Stimulated activated CD4-positive, alpha-beta T cell treated with anti-CD3 and anti-CD28 coated beads, Interleukin-2, amount 100 ng/mL, for 24 hours (primary cell): ENCODE results near the gene MYDGF.
A peak's percentile ranks its signal among the peaks of the same experiment; 100 is the strongest.
"Not testable (repeated sequence)": the region's sequence is repeated elsewhere in the genome, so short reads cannot be mapped to it uniquely, and the experiment has no call there.

Source experiments
- DNase-seq, 2 donors: peaks; one replicate each; pipeline ENCODE4 v3.0.0-alpha.2; 2020

MYDGF gene

DNA sequence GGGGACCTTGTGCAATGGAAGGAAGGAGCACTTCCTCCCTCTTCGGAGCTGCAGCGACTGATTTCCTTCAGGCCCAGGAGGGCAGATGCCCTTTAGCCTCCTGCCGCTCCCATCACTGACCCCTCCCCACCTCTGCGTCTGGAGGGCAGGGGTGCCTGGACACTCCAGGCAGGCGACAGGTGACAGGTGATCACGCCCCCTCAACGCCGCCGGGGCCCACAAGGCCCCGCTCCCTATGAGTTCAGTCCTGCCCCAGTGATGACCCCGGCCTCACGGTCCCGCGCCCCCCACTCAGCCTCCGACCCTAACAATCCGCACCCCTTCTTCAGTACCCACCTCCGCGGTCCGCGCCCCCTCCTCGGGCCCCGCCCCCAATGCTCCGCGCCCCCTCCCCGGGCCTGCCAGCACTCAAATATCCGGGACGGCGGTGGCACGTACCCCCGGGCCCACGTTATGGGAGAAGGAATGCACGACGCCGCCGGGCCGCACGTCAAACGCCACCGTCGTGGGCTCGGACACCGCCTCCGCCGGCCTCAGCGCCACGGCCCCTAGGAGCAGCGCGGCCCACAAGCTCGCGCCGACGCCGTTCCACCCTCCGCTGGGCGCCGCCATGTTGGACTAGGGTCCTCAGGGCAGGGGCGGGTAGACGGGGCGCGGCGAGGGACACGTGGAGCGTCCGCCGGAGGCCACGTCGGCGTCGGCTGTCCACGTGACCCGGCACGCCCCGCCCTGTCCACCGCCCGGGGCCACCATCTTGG is at the start of gene MYDGF:
Gene MYDGF (minus strand): TSS at position 620 of the 758 bp plus-strand sequence. CDS start 8 bp downstream, at position 612.
- DNase-seq = peak; percentile 95 to 96

GRCh38 chr19:4719499-4719866 is 49.3 kb upstream of the MYDGF start:
- DNase-seq = no peak

DNA sequence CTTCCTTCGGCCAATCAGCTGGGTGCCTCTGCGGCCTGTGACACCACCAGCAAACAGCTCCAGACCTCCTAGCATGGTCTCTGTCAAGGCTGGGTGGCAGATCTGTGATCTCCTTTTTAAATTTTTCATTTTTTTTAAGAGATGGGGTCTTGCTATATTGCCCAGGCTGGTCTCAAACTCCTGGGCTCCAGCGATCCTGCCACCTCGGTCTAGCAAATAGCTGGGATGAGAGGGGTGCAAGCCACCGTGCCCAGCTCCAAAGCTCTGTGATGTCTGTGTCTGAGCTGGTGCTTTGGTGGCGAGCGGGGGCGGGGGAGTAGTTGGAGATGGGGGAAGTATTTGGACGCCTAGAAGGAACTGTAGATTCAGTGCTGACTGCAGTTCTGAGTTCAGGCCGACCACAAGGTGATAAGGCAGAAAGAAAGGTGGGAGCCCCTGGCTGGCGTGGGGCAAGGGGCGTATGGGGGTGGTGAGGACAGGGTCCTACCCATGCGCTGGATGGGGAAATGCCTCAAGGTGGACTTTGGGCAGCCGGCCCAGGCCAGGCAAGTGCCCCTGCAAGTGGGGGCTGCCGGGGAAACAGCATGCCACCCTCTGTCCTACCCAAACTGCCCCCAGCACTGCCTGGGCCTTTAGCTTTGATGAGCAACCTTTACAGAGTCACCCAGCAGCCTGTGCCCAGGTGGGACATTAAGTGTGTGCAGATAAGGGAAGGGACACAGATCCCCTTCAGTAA is 48.0 kb upstream of the MYDGF start:
- DNase-seq = no peak

DNA sequence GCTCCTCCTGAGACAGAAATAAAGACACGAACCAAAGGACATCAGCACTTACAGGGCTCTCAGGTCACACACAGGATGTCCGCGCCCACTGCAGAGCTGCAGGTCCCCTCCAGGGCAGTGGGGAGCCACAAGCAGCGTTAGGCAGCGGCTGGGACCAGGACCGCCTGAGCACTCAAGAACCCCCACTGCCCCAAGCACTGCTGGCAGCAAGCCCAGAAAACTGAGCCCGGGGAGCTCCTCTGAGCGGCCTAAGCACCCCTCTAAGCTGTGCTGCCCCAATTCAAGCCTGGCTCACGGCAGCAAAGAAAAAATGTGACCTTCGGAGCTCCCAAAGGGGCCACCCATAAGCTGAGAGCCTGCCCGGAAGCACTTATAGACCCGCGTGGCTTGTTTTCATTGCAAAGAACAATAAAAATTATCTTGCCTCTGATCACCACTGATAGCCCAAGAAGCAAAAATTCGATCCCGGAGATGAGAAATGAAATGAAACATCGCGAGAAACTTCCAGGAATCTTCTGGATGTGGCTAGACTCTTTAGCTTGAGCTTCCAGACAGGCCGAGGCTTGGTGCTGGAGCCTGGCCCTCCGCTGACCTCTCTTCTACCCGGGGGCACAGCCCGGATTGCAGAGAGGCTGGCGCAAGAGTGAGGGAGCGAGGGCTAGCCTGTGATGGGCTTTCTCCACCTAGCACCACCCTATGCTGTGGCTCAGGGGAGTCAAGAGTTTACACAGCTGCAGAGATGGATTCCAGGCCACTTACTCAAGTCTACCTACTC is 47.2 kb upstream of the MYDGF start:
- no peak for DNase-seq

- no peak for DNase-seq
Measured at GRCh38 chr19:4715529-4716221, 45.5 kb upstream of the MYDGF start.

- not testable (repeated sequence) for DNase-seq
Measured at GRCh38 chr19:4715178-4715528, 45.0 kb upstream of the MYDGF start.

DNA sequence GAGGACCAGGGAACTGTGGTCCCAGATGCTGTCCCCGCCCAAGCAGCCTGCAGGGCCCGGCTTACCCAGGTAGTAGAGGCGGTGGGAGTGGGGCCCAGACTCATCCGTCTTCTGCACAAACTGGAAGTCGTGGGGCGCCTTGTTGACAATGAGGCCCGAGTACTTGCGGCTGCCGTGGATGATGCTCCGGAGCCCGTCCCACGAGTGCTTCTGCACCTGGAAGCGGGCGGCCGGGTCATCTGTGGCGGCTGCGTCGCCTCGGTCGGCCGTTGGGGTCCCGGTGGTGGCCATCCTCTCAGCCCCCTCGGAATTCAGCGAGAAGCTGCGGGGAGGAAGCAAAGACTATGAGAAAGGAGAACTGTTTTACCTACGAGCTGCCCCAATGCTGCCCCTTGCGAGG is 43.9 kb upstream of the MYDGF start:
- no peak for DNase-seq

DNA sequence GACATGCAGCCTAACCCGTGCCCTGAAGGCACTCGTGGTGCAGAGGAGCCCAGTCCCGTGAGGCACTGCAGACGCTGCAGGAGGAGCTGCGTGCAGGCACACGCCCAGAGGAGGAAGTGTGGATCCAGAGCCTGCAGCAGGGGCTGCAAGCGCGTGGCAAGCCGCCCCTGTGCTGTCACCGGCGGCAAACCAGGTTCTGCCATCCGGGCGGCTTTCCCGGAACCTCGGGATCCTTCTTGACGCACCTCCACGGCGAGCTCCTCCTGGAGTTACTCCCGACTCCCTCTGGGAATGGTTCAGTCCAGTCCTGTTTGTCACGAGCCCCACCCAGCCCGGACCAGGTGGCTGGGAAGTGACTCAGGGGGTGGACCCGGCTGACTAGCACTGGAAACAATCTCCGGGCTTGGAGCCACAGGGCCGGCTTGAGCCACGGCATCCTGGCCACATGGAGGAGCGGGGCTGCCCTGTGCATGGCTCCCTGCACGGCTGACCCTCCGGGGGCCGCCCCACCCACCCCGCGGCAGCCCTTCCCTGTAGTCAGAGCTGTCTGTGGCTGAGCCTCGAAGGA is 43.3 kb upstream of the MYDGF start:
- DNase-seq = no peak

DNA sequence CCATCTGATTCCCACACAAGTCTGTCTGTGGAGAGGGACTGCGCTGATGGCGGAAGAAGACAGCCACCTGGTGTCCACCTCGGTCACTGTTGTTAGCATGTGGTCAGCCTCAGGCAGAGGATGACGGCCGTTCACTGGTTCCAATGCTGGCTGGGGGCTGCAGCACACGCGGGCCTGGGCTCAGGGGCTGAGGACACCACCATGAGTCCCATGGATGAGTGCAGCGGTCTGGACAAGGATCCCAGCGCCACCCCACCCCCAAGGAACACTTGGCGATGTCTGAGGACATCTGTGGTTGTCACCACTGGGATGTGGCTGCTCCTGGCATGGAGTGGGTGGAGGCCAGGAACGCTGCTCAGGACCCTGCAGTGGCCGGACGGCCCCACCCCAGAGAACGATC is 42.6 kb upstream of the MYDGF start:
- no peak for DNase-seq

DNA sequence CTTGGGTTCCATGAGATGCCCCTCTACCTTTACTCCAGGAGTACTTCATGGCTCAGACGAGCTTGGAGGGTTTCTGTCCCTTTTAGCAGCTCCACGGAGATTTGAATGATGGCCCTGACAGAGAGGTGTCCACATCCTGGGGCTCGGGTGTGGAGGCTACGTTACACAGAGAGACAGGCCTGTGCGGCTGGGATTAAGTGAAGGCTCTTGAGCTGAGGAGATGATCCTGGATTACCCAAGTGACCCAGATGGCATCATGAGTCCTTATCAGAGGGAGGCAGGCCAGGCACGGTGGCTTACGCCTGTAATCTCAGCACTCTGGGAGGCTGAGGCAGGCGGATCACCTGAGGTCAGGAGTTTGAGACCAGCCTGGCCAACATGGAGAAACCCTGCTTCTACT is 41.1 kb upstream of the MYDGF start:
- no peak for DNase-seq

DNA sequence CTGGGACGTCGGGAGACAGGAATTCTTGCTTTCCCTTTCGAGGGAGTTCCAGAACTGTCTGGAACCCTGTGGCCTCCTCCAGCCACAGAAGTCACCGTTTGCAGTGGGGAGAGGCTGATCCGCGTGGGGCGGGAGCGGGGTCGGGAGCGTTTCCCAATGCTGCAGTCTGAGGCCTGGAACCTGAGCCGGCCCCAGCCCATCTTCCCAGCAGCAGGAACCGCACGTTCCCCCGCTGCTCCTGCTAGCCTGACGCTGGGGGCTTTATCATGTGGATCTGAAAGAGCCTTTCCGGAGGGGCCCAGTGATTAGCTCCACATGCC is 40.1 kb upstream of the MYDGF start:
- no peak for DNase-seq

DNA sequence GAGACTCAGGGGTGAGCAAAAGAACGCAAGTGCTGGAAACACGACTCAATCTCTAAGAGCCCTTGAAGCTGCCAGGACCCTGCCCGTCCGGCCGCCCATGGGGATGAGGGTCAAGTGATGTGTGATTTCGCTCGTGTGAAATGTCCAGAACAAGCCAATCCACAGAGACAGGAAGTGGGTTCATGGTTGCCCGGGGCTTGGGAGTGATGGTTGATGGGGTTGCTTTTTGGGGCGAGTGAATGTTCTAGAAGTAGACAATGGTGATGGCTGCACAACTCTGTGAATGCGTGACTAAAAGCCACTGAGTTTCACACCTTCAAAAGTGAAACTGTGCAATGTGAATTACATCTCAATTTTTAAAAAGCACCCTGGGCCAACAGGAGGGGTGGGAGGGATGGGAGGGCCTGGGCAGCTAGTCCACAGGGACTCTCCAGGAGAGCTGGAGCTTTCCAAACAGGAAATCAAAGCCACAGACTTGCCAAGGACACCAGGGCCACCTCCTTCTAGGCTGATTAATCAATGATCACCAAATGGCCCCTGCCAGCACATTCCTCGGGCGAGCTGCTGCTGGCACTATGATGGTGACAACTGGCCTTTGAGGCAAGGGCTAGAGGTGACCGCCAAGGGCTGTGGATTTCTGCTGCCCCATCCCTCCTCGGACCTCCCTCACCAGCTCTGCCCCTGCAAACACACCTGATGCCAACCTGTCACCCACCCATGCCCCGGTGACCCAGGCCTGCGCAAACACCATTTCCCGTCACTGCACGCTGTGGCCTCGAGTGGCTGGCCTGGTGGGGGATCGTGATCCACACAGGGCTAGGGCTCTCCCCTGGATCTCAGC is 39.5 kb upstream of the MYDGF start:
- DNase-seq = no peak

- no peak for DNase-seq
Measured at GRCh38 chr19:4707956-4708650, 38.0 kb upstream of the MYDGF start.

- no peak for DNase-seq
Measured at GRCh38 chr19:4707322-4707721, 37.2 kb upstream of the MYDGF start.

- no peak for DNase-seq
Measured at GRCh38 chr19:4705413-4706131, 35.4 kb upstream of the MYDGF start.

- DNase-seq = no peak
Measured at GRCh38 chr19:4704317-4704673, 34.2 kb upstream of the MYDGF start.

DNA sequence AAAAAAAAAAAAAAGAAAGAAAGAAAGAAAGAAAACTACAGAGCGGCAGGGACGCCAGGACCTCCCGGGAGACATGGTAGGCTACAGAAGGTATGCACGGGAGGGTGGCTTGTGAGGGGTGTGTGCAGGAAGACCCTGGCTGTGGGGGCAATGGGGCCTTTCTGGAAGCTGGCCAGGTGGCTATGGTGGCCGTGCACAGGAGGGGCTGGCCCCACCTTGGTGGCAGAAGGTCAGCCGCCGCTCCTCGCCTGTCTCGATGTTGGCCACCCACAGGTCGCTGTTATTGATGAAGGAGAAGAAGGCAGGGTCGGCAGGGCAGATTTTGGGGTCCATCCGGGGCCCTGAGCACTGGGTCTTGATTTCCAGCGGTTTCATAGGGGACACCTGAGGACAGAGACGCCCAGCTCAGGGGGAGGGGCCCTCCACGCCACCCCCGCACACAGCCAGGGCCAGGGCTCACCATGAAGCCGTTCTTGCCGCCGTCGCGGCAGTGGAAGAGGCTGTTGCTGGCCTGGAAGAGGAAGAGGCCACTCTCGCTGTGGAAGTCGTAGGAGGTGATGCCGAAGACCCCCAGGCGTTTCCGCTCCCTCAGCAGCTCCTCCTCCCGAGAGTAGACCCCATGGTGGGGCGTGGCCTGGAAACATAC is 33.7 kb upstream of the MYDGF start:
- no peak for DNase-seq

DNA sequence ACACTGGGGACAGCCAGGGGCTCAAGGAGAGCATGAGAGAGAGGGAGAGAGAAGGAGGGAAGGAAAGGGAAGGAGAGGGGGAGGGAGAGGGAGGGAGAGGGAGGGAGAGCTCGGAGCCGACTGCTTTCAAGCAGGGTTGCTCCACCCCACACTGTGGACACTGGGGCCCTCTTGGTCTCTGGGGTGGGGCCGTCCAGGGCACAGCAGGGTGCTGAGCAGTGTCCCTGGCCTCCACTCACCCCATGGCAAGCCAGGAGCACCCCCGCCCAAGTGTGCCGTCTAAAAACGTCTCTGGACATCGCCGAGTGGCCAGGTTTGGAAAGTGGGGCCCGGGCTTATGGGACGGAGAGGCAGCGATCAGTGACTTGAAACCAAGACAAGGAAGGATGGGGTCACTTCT is 32.6 kb upstream of the MYDGF start:
- DNase-seq = no peak

- no peak for DNase-seq
Measured at GRCh38 chr19:4701557-4701956, 31.4 kb upstream of the MYDGF start.

DNA sequence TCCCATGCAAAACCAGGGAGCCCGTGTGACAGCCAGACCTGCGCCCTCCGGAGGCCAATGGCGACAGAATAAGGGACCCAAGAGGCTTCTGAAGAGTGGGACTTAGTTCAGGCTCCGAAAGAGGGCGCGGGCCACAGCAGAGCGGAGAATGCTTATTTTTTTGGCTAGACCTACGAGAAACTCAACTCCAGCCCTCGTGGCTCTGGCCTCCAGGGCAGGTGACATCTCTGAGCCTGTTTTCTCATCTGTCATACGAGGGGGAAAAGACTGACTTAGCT is 30.5 kb upstream of the MYDGF start:
- DNase-seq = no peak
